ENCODE data around the gene SLC9A8. TPM values are rescaled to one million over a fixed set of nuclear protein-coding genes. Genes with fewer than 3 reads are reported as not detected.

The SLC9A8 gene
- total and polyA plus RNA-seq, 9 of the 15 experiments (the other 6 are each of a cell fraction or from before 2014, with no cell fraction given), result 0.56 to 9.7 (median 5.0) TPM

DNA sequence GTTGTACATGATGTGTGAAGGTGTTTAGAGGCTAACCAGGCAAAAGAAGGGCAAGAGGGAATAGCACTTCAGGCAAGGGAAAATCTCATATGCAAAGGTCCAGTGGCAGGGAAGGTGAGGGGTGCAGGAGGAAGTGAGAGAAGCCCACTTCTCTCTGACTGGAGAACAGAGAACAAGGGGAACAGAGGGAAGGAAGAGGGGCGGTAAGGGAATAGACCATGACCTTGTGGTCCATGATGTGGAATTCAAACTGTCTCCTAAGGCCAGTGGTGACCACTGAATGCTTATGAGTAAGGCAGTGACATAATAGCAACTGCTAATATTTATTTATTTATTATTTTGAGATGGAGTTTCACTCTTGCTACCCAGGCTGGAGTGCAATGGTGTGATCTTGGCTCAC, 20.6 kb upstream of the SLC9A8 start (continued):
- no peak for TF ChIP-seq ZNF445 (CRISPR knock-in tag; IDR thresholded peaks at IDR 0.05; ENCODE audit: low read depth)
- TF ChIP-seq SRSF1 (IDR thresholded peaks at IDR 0.05; ENCODE audit: low read depth, low read length), result no peak

- Histone ChIP-seq H3K9me1 (ENCODE audit: control insufficient read depth, insufficient read depth, low read length) (no peaks in the 10 kb centered on the region), H4K20me1 (replicated peaks; ENCODE audit: control insufficient read depth, insufficient read depth, low read length) (no peaks in the 10 kb centered on the region), H3K4me1 (replicated peaks in 1 of 2; ENCODE audit: control insufficient read depth in 2 of 2, insufficient read depth in 2 of 2, low read length in 2 of 2) (peaks cover 28 to 45% of the 10 kb centered on the region in 2 experiments), H2AFZ (ENCODE audit: low read depth, low read length) (no peak overlapping the region), H3K27me3 (ENCODE audit: control insufficient read depth in 2 of 2, insufficient read depth in 2 of 2, low read length in 2 of 2) (no peaks in the 10 kb centered on the region), H3K79me2 (ENCODE audit: control insufficient read depth, insufficient read depth, low read length) (no peaks in the 10 kb centered on the region), H3K9me3 (replicated peaks; ENCODE audit: control insufficient read depth, insufficient read depth, low read depth, low read length) (no peaks in the 10 kb centered on the region), H3K27ac (ENCODE audit: extremely low read depth, low read depth, low read length) (no peak overlapping the region), H3K36me3 (ENCODE audit: control insufficient read depth, insufficient read depth, low read length) (no peaks in the 10 kb centered on the region), H3K9ac (ENCODE audit: insufficient read depth in 1 of 2, low read depth in 2 of 2, low read length in 2 of 2) (no peak overlapping the region), H3K4me3 (no peak overlapping the region), H3K4me2 (ENCODE audit: insufficient read depth, low read length) (no peak overlapping the region)
- CTCF ChIA-PET (ENCODE audit: low intra/inter-chr PET ratio), result no interaction called here
- DNase-seq (ENCODE audit: extremely low read depth in 1 of 4, low spot score in 3 of 4), result no peak
- no TSS peak for BruUV-seq (replicated peaks)
- no peak for FAIRE-seq
- in situ Hi-C loops (cut with MboI) (no loop called here), intact Hi-C loops (cut with micrococcal nuclease) (no loop called here)
- TF ChIP-seq ZNF445 (CRISPR knock-in tag; IDR thresholded peaks at IDR 0.05; ENCODE audit: low read depth) (no peak), RBM25 (IDR thresholded peaks at IDR 0.05; ENCODE audit: low read depth, low read length, severe bottlenecking) (peak; percentile 8), BCOR (IDR thresholded peaks at IDR 0.05) (peak; percentile 68), ZNF436 (CRISPR knock-in tag; IDR thresholded peaks at IDR 0.05) (no peak)
- WGBS (ENCODE audit: insufficient coverage, low coverage, missing lambda C conversion rate), result 80% methylated on average over 3 of the region's 3 CpGs
- no peak for ATAC-seq
- POLR2A ChIA-PET, result interaction anchor here (0.5 kb wide), 1 partner anchor 115 kb away, joined by 3 read pairs; no protein-coding TSS in a partner anchor
These were observed 20.0 kb upstream of the SLC9A8 start for GRCh38 chr20:49792611-49793010.

All from K562 (cell line).